Thoracic aorta (tissue), 2 donors: ENCODE data around the gene NFYC. TPM values are rescaled to one million over a fixed set of nuclear protein-coding genes. Genes with fewer than 3 reads are reported as not detected.

Experiments
- ATAC-seq: fragments of 150-250 bp; one replicate; pipeline ENCODE4 v1.8.0; 2017; ENCODE audit warnings: low read depth; ENCODE audit not compliant: insufficient number of reproducible peaks, low FRiP score
- DNase-seq: peaks from one replicate; pipeline ENCODE4 v3.0.0-alpha.2; 2020; ENCODE audit warnings: low spot score
- H3K27ac ChIP-seq, 2 donors: fragments of 200-600 bp; sonication (generic); 1 replicate in 1 of 2; 2 replicates in 1 of 2; pipeline ENCODE4 v1.5.1; 2016; ENCODE audit warnings: mild to moderate bottlenecking in 2 of 2, moderate library complexity in 2 of 2
- H3K27me3 ChIP-seq: fragments of 200-600 bp; sonication (generic); replicated peaks from 2 replicates; pipeline ENCODE4 v1.6.0; 2016; ENCODE audit warnings: mild to moderate bottlenecking; ENCODE audit not compliant: insufficient read depth
- H3K36me3 ChIP-seq: fragments of 200-600 bp; sonication (generic); one replicate; pipeline ENCODE4 v1.5.1; 2016
- H3K4me1 ChIP-seq, 2 donors: fragments of 200-600 bp; sonication (generic); 1 replicate in 1 of 2; 2 replicates in 1 of 2; pipeline versions ENCODE4 v1.5.1 to v1.6.0; 2016; ENCODE audit warnings: low read depth in 2 of 2, mild to moderate bottlenecking in 1 of 2; ENCODE audit not compliant: control insufficient read depth in 1 of 2
- H3K4me3 ChIP-seq: fragments of 200-600 bp; sonication (generic); 2 replicates; pipeline ENCODE4 v1.5.1; 2016; ENCODE audit warnings: mild to moderate bottlenecking
- H3K9me3 ChIP-seq: fragments of 200-600 bp; sonication (generic); 2 replicates; pipeline ENCODE4 v1.5.1; 2016
- CTCF ChIP-seq: fragments of 200-600 bp; sonication (generic); IDR thresholded peaks from one replicate; pipeline ENCODE4 v1.5.1; 2019; ENCODE audit warnings: antibody characterized with exemption
- total RNA-seq, 2 donors: library from RNA; depleted of rRNA; stranded (reverse); fragments of >200 nt; gene quantifications; one replicate each; pipeline versions ENCODE4 v1.1.0 to v1.2.3, GENCODE V29; 2016

NFYC gene
- total RNA-seq, 2 donors from 2014 or later: 38.9 to 40.6 TPM

GRCh38 chr1:40798366-40799281 is 107.1 kb downstream of the NFYC start:
- H3K4me3 ChIP-seq: no peak overlapping the region
- H3K27ac ChIP-seq: no peak overlapping the region
- H3K27me3 ChIP-seq: no peaks in the 10 kb centered on the region
- no peaks in the 10 kb centered on the region for H3K36me3 ChIP-seq
- H3K9me3 ChIP-seq: no peaks in the 10 kb centered on the region
- no peak for TF ChIP-seq CTCF
- peaks cover 29 to 64% of the 10 kb centered on the region in 2 donors for H3K4me1 ChIP-seq
- DNase-seq (no peak), ATAC-seq (no peak)

- no peaks in the 10 kb centered on the region for H3K27me3 ChIP-seq
- no peaks in the 10 kb centered on the region for H3K9me3 ChIP-seq
- no peak for DNase-seq
- H3K4me1 ChIP-seq: peaks cover 29 to 64% of the 10 kb centered on the region in 2 donors
- no peak for ATAC-seq
- TF ChIP-seq CTCF: no peak
- H3K4me3 ChIP-seq: no peak overlapping the region
- H3K36me3 ChIP-seq: no peaks in the 10 kb centered on the region
- H3K27ac ChIP-seq: no peak overlapping the region
Observed at GRCh38 chr1:40799351-40799867, 107.9 kb downstream of the NFYC start.

- no peaks in the 10 kb centered on the region for H3K9me3 ChIP-seq
- H3K36me3 ChIP-seq: no peaks in the 10 kb centered on the region
- ATAC-seq (no peak), DNase-seq (no peak)
- H3K4me3 ChIP-seq: peak overlapping the region; percentile 72
- TF ChIP-seq CTCF: no peak
- H3K27ac ChIP-seq: peak overlapping the region; percentile 74 to 83
- peaks cover 37 to 71% of the 10 kb centered on the region in 2 donors for H3K4me1 ChIP-seq
- H3K27me3 ChIP-seq: no peaks in the 10 kb centered on the region
Observed at GRCh38 chr1:40801742-40802077, 110.2 kb downstream of the NFYC start.

- Histone ChIP-seq H3K27ac (peak overlapping the region; percentile 74 to 83), H3K36me3 (no peaks in the 10 kb centered on the region), H3K27me3 (no peaks in the 10 kb centered on the region), H3K4me3 (peak overlapping the region; percentile 72), H3K4me1 (peaks cover 38 to 72% of the 10 kb centered on the region in 2 donors), H3K9me3 (no peaks in the 10 kb centered on the region)
- TF ChIP-seq CTCF: no peak
- peak; percentile 14 for ATAC-seq
- DNase-seq: peak; percentile 46
Observed at GRCh38 chr1:40802078-40802741, 110.7 kb downstream of the NFYC start.

- H3K4me1 ChIP-seq: peaks cover 39 to 72% of the 10 kb centered on the region in 2 donors
- ATAC-seq: no peak
- H3K9me3 ChIP-seq: no peaks in the 10 kb centered on the region
- H3K4me3 ChIP-seq: peak overlapping the region; percentile 72
- DNase-seq: no peak
- H3K27me3 ChIP-seq: no peaks in the 10 kb centered on the region
- H3K27ac ChIP-seq: peak overlapping the region; percentile 74 to 83
- H3K36me3 ChIP-seq: no peaks in the 10 kb centered on the region
- no peak for TF ChIP-seq CTCF
Observed at GRCh38 chr1:40802742-40803113, 111.2 kb downstream of the NFYC start.
